NCI-H526 (cell line): Measurements from ENCODE around the gene KCNQ1.

Experiments
- DNase-seq, 2 experiments: peaks; one replicate each; lab custom pipeline; 2025; lab: John Stamatoyannopoulos, UW

KCNQ1 gene

DNA sequence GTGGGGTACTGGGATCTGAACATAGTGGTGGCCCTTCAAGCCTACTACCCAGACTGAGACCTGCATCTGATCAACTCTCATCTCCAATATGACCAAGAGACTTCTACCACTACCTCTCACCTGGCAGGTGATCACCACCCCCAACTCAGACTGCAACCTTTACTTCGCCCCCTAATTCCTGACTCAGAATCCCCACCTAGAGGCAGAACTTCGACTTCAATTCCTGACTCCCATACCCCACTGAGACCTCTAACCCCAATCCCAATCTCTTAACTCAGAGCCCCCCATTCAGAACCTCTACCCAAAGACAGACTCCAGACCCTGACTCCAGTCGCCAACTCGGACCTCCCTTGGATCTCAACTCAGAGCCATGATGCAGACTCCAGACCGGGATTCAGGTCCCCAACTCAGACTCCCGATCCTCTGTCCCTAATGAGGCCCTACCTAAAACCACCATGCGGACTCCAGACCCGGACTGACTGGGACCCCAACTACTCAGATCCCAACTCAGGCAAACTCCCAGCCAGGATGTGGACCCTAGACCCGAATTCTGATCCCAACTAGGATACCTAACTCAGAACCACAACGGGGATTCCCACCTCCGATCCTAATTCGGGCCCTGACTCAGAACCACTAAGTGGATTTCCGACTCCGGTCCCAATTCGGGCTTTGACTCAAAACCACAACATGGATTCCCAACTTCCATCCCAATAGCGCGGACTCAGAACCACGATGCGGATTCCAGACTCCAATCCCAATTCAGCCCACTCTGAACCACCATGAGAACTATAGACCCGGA, 253.8 kb downstream of the KCNQ1 start:
- DNase-seq = no peak

DNA sequence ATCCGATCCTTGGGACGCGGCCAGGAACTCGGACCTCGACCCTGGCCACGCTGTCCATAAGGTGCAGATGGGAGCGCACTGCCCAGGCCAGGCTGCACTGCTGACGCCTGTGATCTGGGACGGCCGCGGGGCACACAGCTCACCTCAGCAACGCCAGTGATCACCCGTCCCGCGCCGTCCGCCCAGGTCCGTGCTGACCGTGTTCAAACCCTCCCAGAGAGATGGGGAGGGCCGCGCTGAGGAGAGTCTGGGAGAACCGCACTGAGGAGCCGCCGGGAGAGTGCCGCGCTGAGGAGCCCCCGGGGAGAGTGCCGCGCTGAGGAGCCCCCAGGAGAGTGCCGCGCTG, 254.3 kb downstream of the KCNQ1 start:
- DNase-seq = no peak

DNA sequence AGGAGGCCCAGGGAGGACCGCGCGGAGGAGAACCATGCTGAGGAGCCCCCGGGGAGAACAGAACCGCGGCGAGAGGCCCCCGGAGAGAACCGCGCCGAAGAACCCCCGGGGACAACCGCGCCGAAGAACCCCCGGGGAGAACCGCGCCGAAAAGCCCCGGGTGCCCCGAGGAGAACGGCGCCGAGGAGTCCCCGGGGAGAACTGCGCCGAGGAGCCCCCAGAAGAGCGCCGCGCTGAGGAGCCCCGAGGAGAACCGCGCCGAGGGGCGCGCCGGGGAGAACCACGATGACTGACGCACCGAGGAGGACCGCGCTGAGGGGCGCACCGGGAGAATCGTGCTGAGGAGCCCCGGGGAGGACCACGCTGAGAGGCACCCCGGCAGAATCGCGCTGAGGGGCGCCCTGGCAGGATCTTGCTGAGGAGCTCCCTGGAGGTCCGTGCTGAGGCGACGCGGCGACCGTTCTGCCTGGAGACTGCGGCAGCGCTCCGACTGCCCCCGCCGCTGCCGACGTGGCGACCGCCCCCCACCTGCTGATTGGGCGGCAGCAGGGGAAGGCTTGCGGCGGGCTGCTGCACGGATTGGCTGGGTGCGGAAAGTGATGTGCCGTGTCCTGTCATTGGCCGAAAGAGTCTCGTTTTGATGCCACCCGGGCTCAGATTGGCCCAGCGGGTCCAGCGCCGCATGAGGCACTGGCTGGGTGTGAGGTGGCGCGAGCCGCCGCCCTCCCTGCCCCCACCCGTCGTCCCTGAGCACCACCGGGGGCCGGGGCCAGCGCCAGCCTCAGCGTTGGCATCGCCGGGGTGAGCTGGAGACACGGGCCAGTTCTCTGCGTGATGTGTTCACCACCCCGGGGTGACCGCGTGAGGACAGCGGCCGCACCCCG, 255.0 kb downstream of the KCNQ1 start, which contains the start of gene KCNQ1OT1:
KCNQ1OT1 (minus strand) TSS at position 464 of the 884 bp plus-strand sequence.
- DNase-seq = peak; percentile 61 to 87

GRCh38 chr11:2700415-2701211, 255.8 kb downstream of the KCNQ1 start:
- peak in 1 of 2 experiments; percentile 40 for DNase-seq

DNA sequence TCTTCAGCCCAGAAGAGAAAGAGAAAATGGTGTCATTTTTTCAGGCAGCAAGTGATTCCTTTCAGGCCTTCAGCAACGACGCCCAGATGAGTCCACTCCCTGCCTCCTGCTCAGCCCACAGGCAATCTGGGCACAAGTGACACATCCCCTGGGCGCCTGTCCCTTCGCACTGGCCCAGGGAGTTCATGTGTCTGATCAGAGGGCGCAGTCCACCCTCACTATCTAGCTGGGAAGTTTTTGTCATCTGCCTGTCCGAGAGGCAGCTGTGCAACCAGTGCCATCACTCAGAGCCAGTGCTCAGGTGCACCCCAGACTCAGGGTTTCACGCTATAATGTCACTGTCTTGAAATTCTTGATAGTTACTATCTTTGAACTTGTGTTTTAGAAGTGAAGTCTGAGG, 256.4 kb downstream of the KCNQ1 start:
- DNase-seq = no peak

DNA sequence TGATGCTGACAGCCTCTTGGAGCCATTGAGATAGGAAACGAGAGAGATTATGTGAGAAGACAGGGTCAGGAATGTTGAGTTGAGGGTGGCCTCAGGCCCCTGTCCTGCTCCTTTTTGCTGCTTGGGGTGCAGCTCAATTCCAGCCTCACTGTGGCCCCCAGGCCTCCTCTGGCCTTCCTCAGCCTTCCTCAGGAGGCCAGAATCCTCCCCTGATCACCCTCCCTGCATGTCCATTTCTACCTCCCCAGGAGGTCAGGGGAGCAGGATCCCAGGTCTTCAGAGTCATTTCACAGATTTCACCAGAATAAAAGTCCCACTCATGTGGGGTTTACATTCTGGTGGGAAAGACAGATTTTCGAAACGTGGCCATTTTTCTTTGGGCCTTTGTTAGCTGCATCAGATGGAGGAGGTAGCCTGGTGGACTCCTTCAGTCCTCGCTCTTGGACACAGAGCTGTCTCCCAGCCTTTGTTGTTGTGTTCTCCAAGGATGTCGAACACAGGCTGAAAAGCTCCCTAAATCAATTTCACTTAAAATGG, 257.2 kb downstream of the KCNQ1 start:
- DNase-seq = no peak

GRCh38 chr11:2702771-2703362, 258.1 kb downstream of the KCNQ1 start:
- DNase-seq = no peak

DNA sequence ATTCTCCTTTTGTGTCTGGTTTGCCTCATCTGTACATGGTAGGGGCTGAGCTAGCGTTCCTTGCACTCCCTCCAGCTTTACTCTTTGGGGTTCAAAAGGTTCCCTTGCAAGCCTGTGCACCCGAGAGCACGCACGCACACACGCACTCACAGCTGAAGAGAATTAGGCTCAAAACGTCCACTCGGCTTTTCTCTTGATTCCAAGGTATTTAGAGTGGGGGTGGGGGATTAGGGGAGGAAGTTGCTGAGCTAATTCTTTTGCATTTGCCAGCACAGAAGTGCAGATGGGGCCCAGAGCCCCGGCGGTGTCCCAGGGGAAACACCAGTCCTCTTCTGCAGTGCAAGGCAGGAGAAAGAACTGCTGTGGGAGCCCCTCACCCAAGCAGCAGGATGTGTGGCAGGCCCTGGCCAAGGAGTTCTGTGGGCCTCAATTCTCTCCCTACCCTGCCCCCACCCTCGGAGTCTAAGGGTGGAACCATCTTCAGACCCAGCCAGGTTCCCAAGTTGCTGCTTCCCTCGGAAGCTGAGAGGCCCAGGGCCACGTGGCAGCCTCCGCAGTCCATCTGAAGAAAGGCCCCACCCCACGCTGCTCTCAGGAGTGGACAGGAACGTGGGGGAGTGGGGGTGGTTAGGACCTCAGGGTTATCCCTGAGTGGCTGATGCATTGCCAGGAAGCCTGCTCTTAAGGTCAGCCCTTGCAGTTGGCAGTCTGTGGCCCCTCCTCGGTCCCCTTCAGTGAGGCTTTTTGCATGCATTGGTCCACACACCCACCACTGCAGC, 258.7 kb downstream of the KCNQ1 start:
- DNase-seq = peak in 1 of 2 experiments; percentile 66

- no peak for DNase-seq
These were observed 259.5 kb downstream of the KCNQ1 start for GRCh38 chr11:2704356-2704755.

DNA sequence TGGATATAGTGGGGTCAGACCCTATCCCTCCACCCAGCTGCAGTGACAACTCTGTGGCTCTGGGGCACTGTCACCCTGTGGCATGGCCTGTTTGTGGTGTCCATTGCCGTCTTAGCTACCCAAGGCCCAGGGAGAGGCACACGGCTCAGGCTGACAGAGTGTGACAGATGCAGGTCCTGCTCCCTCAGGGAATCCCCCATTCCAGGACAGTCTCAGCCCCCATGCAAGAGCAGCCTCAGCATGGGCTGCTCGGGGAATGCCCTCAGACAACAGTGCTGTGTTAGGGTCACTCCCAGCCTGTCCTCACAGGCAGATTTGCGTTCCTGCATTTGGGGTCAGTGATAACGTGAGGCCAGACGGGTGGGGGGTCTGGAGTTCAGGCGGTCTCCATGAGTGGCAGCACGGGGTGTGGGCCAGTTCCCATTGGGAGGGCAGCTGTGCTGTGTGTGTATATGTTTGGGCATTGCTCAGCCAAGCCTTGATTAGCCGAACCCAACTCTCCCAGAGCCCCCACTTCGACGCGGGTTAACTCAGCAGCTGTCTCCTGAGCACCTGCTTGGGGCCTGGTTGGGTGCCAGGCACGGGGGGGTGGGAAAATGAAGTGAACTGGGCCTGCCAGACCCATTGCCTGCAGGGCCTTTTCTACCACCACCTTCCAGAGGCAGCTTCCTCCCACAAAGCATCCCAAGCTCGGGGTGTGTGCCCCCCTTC, 260.2 kb downstream of the KCNQ1 start:
- DNase-seq = no peak

DNA sequence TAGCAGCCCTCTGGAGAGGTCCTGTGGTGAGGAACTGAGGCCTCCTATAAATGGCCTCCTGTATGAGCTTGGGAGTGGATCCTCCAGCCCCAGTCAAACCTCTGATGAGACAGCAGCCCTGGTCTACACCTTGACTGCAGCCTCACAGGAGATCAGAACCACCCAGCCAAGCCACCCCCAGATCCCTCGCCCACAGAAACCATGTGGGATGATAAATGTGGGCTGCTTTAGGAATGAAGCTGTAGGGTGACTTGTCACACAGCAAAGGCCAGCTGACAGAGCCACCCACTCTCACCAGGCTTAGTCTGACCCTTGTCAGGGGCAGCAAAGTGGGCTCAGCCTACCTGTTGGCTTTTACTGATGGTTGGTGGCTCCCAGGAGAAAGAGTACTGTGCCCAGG, 261.5 kb downstream of the KCNQ1 start:
- no peak for DNase-seq

GRCh38 chr11:2707736-2708135, 262.9 kb downstream of the KCNQ1 start:
- DNase-seq = no peak

GRCh38 chr11:2708151-2708581, 263.4 kb downstream of the KCNQ1 start:
- no peak for DNase-seq

DNA sequence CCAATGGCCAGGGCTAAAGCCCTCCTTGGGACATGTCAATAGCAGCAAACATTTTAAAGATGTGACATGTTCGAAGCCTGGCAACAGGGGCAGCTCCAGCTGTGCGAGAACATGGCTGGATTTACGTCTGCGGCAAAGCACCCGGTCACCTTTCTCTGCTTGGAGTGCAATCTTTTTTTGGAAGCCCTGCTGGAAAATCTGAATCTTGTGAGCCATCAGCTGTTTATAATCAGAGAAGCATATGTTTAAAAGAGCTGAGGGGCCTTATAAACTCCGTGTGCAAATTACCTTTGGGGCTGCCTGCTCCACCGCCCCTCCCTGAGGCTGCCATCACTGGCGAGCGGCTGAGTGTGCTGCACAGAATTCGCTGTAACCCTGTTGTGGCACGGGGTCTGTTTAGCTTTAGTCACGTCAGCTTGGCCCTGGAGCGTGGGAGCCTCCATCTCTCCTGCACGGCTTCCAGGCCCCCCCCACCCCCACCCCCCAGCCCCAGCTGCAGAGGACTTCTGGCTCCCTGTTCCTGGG, 264.0 kb downstream of the KCNQ1 start:
- no peak for DNase-seq

GRCh38 chr11:2709429-2709828, 264.6 kb downstream of the KCNQ1 start:
- no peak for DNase-seq

- DNase-seq = no peak
These were observed 266.4 kb downstream of the KCNQ1 start for GRCh38 chr11:2711161-2711560.

DNA sequence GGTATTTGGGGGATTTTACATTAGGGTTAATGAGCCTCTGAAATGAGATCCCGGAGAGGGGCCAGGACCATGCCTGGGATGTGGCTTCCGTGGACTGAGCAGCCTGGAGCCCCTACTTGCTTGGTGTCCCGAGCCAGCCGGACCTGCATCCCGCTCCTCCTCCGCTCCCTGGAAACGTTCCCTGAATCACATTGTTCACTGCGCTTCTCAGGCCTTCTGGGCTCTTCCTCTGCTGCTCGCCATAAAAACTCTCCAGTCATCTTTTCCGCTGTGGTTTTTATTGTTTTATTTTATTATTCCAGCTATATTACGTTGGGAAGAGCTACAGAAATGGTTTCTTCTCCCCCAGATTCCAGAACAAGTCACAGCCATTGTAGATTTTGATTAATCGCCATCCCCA, 268.3 kb downstream of the KCNQ1 start:
- no peak for DNase-seq

- DNase-seq = no peak
These were observed 269.1 kb downstream of the KCNQ1 start for GRCh38 chr11:2713661-2714462.

DNA sequence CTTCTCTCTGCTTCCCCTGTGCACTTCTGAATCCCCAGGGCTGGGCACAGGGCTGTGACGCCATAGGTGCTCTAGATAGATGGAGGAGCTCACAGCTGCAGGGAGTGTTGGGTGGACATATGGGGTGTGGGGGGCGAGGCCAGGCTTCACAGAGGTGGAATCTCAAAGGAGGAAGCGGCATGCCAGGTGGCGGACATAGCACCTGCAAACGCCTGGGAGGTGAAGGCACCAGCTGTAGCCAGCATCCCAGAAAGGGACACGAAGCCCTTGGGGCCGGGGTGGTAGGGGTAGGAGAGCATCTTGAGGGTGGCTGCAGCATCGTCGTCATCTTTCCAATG, 269.6 kb downstream of the KCNQ1 start:
- DNase-seq = no peak
